ENCODE data around the gene PPP2R2D.
A peak's percentile ranks its signal among the peaks of the same experiment; 100 is the strongest.
"Not testable (repeated sequence)": the region's sequence is repeated elsewhere in the genome, so short reads cannot be mapped to it uniquely, and the experiment has no call there.

Gene PPP2R2D

DNA sequence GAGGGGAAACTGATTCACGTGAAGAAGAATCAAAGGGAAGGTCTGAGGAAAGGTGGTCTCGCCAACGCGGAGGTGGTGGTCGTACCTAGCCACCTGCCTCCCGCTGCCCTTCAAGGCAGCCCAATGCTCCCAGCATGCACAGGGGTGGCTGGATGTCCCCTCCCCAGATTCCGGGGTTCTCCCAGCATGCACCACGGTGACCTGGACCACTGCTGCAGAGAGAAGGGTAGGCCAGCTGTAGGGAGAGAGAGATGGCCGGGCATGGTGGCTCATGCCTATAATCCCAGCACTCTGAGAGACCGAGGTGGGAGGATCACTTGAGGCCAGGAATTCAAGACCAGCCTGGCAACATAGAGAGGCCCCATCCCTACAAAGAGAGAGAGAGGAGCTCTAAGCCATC lies 32.4 kb upstream of the PPP2R2D start:
- DNase-seq (ENCODE audit: low read depth), result no peak

DNA sequence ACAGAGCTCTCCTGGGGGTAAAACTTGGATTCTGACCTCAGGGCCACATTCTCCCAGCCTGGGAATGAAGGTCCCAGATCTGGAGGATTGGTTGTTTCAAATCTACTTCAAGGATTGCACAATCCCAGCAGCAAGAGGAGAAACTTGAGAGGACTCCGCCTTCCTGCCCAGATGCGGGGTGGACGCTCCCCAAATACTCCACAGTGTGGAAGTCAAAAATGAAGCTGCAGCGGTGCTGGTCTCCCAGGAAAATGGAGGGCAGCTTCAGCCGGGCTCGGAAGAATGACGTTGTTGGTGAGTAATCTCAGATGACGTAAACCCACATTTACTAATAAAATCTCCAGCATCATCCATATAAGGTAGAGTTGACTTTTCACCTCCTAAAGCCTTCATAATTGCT lies 31.5 kb upstream of the PPP2R2D start:
- no peak for DNase-seq (ENCODE audit: low read depth)

DNA sequence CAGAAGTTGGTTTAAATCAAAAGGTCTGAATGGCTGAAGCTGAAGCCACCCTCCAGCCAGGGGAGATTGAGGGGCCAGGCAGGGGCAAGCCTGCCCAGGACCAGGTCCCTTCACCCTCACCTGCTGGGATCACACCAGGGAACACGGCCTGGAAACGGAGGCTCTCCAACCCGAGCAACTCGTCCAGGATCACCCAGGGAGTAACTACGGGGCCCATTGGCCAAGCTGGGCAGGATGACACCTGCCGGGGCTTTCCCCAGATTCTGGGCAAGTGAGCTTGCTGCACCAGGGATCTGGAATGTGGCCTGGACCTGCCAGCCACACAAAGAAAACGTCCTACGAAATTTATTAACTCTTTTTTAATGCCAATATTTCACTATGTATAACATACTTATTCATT lies 30.4 kb upstream of the PPP2R2D start:
- DNase-seq (ENCODE audit: low read depth), result no peak

DNA sequence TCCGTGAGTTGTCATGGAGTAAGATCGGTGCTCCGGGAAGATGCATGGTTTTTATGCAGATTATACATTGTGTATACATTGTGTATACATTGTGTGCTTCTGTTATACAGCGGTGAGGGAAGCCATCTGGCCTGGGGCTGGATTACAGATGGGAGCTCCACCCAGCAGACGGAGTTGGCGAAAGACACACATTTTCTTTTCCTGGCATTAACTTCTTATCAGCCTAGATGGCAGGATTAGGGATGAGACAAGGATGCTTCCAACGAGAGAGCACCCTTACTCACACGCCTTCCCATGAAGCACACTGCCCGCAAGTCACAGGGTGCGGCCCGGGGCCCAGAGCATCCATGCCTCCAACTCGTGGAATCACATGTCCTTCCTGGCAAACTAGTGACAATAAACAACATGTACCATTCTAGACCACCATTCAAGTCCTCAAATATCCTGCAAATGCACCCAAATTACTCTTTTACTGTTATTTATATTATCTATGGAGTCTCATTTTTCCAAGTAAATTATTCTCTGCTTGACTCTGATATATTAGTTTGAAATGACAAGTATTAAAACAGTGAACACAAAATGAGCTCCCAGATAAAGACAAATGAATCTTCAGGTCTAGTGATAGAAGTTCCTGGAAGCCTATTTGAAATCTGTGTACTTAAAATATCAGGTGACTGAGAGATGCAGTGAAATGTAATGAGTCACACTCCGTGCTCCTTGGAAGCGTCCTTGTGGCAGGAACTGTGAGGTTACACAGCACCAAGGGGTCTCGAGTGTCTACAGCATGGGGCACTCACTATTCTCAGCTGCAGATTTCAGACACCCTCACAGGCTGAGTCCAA lies 29.8 kb upstream of the PPP2R2D start:
- no peak for DNase-seq (ENCODE audit: low read depth)

DNA sequence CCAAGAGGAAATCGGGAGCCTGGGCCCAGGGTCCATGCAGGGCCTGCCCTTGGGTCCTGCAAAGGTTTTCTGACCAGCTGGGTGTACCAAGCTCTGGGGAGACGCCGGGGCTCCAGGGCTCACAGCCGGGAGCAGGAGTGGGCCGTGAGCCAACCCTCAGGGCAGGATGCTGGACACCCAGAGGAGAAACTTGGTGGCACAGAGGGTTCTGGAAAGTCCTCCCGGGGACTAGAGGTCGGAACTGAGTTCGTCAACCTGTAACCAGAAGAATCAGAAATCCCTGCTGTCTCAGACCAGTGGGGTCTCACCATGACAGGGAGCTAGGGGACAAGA lies 29.2 kb upstream of the PPP2R2D start:
- no peak for DNase-seq (ENCODE audit: low read depth)

DNA sequence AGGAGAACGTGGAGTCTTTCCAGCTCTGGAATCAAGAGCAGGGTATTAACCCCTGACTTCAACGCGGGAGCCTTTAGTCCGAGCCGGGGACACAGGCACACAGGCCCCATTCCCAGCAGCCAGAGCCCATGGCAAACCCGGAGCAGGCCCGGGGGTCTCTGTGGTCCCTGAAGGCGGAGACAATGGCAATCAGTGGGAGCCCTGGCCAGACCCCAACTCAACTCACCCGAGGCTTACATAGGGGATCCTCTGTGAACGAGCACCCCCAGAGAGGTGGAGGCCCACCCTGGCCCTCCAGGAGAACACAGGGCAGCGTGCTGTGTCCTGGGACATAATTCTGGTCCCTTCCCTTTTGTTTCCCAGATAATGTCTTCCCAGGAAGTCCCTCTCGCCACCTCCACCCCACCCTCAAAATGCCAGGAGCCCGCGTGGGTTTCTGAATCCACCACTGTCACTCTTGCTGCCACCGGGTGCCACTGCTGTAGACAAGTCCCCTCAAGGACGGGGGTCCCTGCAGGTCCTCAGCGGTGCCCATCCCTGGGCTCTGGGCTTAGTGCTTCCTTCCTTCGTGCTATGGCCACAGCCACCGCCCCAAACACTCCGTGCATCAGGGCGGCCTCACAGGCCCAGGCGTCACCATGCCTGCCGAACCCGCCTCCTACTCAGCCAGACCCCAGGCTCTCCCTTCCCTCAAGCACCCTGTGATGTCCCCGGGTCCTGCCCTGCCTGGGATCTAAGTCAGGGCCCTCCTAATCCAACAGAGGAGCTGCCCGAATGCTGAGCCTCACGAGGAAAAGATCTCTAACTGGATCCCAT lies 28.6 kb upstream of the PPP2R2D start:
- DNase-seq (ENCODE audit: low read depth), result no peak

DNA sequence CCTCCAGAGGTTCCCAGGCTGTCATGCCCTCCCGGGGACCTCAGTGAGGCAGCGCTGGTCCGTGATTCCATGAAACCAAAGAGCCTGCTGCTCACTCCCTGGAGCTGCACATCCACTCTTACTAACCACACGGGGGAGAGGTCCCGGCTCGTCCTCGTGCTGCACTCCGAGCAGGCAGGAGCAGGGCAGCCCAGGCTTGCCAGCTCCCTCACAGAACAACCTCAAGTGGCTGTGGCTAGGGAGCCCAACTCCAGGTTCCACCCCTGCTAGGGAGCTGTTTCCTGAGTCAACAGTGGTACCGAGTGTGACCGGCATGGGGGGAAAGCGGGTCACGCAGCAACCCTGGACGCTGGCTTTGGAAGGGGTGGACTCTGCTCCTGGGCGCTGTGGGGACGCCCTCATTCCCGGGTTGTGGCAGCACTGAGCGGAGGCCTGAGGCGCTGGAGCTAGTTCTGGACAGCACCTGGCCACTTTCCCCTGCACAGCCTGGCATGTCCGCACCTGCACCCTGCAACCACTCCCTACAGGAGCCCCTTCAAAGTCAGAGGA lies 27.9 kb upstream of the PPP2R2D start:
- DNase-seq (ENCODE audit: low read depth), result no peak

DNA sequence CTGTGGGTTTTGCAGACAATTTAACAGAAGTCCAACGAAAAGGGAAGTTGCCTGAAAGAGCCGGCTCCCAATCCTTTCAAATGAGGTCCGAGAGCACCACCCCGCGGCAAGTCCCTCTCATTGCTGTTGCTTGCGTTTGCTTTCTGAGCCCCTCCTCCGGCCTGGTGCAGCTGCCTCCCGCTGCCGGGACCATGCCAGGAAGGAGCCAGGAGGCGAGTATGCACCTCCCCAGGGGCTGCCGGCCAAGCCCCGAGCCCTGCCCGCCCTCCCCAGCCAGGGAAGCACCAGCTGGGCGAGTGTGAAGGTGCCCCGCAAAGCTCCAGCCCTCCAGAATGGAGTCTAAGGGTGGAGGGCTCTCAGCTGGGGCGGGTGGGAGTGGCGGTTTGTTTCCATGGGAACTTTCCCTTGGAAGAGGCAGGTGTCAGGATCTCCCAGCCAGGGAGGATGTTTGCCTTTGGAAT lies 25.8 kb upstream of the PPP2R2D start:
- peak; percentile 77 for DNase-seq (ENCODE audit: low read depth)

DNA sequence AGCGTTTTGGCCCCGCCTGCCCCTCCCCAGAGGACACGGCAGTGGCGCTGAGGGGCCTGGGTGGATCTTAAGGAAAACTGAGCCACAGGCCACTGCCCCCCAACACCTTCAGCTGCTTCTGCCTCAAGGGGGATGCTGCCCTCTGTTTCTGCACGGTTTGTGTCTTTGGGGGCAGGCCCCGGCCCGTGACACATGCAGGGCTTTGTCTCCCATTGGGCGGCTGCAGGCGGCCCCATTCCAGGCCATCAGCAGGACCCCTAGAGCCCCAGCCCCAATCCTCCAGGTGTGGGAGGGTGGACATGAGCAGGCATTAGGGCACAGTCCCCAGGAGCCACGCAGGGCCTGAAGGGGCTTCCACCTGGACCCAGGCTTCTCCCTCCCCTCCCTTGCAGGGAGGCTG lies 25.3 kb upstream of the PPP2R2D start:
- no peak for DNase-seq (ENCODE audit: low read depth)

DNA sequence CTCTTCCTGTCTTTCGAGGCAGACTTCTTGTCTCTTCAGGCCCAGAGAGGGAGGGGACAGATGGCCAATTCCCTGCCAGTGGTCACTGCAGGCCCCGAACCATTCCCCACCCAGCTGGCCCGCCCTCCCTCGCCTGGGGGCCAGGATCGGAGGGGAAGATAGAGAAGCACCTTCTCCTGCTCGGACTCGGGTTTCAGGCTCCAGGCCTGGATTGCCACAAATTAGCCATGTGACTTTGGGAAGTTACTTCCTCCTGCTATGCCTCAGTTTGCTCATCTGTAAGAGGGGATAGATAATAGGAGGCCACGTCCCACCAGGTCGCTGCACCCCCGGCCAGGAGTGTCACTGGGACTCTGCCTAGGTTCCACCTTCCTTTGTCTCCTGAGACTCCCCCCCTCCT lies 24.8 kb upstream of the PPP2R2D start:
- DNase-seq (ENCODE audit: low read depth), result no peak

DNA sequence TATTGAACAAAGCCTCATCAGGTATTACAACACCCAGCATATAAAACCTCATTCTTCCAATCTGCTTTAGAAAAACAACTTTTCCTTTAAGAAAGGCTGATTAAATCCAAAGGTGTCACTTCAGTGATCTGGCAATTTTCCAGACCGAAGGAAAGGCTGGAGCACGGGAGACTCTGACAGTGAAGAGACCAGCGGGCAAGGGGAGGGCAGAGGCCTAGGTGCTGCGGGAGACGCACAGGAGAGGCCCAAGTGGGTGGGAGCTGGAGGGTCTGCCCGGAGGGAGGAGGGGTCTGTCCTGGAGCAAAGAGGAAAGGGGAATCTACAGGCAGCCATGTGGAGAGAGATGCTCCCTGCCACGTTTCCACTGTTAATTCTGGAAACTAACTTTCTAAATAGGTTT lies 24.3 kb upstream of the PPP2R2D start:
- no peak for DNase-seq (ENCODE audit: low read depth)

DNA sequence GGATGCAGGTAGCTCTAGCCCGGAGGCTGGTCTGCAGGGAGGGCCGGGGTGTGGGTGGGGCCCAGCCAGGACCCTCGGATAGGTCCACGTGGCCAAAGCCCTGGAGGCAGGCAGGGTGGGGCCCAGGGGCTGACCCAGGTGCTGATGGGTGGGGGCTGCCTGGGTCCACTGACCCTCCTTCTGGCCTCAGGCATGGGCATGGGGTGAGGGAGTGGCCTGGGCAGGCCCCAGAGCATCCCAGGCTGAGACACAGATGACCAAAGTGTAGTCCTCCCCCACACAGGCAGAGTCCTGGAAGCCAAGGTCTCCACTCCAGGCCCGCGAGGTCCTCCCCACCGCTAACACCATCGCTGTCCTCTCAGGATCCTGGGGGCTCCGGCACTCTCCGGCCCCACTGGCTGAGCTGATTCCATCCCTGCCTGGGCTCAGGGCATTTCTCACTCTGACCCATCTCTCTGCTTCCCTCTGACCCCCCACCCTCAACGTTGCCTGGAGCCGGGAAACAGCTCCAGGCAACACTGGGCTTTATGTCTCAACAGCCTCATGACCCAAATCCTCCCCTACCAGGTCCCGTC lies 20.7 kb upstream of the PPP2R2D start:
- no peak for DNase-seq (ENCODE audit: low read depth)

DNA sequence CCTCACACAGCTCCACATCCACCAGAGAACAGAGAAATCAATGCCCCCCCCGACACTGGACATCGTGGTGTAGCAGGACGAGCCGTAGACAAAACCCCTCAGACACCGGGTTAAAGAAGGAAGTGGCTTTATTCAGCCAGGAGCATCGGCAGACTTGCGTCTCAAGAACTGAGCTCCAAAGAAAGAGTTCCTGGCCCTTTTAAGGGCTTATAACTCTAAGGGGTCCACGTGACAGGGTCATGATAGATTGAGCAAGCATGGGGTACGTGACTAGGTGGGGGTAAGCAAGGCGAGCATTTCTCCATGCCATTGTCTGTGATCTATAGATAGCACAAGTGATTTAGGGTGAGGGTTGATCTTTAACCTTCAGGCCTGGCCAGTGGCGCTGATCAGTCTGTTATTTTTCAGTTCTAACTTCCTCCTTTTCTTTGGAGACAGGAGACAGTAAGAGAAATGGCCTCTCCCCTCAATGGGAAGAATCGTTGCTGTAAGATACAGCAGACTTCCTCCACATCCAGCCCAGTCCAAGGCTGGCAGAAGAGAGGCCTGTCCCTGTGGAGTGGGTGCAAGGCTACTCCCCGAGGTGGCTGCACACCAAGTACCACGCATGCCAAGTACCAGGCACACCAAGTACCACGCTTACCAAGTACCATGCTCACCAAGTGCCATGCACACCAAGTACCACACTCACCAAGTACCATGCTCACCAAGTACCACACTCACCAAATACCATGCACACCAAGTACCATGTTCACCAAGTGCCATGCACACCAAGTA lies 19.5 kb upstream of the PPP2R2D start:
- DNase-seq (ENCODE audit: low read depth), result no peak

DNA sequence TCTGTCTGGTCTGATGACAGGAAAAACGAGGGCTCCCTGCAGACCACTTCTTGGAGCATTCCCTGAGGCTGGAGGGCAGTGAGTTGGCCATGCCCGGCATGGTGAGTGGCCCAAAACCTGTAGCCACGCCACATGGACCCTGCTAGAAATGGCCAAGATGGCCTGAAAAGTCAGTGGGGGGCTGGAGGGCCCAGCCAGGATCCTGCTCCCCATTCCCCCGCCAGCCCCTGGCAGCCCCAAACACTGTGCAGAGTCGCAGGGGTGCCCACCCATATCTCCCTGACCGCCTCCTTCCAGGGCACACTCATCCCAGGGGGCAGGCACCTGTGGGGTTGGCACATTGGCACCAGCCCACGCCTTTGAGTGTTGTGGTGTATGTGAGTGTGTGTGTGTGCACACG lies 18.7 kb upstream of the PPP2R2D start:
- DNase-seq (ENCODE audit: low read depth), result no peak

DNA sequence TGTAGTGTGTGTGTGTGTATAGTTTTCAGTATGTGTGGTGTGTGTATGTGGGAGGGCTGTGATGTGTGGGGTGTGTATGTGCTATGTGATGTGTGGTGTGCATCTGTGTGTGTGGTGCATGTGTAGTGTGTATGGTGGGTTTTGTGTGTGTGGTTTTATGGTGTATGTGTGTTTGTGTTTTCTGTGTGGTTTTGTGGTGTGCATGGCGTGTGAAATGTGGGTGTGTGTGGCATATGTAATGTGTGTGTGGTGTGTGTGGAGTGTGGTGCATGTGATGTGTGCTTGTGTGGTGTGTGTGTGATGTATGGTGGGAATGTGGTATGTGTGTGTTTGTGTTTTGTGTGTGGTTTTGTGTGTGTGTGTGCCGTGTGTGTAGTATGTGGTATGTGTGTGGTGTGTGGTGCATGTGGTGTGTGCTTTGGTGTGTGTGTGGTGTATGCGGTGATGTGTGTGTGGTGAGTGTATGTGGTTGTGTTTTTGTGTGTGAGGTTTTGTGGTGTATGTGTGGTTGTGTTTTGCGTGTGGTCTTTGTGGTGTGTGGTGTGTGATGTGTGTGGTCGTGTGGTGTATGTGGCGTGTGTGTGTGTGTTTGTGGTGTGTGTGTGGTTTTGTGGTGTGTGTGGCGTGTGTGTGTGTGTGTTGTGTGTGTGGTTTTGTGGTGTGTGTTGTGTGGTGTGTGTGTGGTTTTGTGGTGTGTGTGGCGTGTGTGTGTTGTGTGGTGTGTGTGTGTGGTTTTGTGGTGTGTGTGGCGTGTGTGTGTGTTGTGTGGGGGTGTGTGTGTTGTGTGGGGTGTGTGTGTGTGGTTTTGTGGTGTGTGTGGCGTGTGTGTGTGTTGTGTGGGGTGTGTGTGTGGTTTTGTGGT lies 18.0 kb upstream of the PPP2R2D start:
- DNase-seq (ENCODE audit: low read depth), result no peak

DNA sequence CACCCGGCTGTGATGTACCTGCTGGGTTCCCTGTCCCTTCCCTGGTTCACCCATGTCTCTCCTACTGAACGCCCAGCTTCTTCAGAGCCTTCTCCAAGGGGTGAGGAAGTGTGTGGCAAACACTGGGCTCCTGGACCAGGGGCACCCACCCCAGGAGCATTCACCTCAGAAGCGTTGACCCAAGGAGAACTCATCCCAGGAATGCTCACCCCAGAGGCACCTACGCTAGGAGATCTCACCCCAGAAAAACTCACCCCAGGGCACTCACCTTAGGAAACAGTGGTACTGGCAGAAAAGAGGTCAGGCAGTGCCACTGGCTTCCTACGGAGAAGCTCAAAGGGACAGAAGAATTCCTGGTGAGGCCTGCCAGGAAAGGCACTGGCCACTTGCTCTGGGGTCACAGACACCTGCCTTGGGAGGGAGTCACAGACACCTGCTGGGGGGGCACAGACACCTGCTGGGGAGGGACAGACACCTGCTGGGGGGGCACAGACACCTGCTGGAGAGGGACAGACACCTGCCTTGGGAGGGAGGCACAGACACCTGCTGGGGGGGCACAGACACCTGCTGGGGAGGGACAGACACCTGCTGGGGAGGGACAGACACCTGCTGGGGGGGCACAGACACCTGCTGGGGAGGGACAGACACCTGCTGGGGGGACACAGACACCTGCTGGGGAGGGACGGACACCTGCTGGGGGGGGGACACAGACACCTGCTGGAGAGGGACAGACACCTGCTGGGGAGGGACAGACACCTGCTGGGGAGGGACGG lies 17.0 kb upstream of the PPP2R2D start:
- DNase-seq (ENCODE audit: low read depth), result not testable (repeated sequence)

DNA sequence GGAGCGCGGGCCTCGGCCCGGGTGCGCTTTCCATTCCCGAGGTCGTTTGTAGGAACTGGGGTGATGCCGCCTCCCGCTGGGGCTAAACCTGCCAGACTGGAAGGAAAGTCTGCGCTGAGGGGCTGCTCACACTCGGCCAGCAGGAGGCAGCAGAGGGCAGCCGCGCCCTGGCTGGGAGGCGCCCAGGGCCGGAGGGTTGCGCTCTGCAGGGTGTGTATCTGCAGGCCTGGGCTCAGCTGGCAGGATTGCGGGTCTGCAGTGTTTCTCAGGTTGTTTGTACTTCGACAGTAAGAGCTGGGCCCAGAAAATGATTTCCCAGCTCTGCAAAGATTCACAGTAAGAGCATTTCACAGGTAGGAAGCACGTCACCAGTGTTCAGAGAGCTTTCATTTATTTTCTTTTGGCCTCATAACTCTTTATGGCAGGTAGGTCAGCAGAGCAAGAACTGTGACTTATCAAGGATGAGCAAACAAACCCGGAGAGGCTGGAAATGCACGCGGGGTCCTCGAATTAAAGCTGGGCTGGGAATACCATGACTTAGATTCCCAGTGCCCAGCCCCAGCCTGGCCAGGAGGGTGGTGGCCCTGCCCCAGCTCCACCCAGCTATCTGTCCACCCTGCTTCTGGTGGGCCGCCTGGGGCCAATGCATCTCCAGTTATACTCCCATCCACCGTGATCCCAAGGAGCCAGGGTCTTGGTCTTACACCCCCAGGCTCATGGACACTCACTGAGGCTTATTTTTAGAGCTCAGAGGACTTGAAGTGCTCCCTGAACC lies 15.2 kb upstream of the PPP2R2D start:
- peak; percentile 60 for DNase-seq (ENCODE audit: low read depth)

DNA sequence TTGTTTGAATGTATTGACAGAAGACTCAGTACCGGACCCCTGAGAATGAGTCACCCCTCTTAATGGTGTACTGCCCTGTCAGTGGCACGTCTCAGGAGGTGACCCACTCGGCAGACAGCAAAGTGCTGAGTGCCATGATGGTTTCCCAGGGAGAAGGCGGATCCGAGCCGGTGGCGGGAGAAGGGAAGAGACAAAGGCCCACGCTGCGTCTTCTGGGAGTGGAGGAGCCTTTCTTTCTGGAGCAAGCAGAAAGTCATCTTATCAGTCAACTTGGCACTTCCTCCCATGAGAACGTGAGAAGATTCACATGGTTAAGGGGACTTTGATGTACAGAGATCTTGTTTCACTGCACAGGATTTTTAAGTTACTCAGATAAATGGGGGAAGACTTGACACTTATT lies 14.6 kb upstream of the PPP2R2D start:
- no peak for DNase-seq (ENCODE audit: low read depth)

DNA sequence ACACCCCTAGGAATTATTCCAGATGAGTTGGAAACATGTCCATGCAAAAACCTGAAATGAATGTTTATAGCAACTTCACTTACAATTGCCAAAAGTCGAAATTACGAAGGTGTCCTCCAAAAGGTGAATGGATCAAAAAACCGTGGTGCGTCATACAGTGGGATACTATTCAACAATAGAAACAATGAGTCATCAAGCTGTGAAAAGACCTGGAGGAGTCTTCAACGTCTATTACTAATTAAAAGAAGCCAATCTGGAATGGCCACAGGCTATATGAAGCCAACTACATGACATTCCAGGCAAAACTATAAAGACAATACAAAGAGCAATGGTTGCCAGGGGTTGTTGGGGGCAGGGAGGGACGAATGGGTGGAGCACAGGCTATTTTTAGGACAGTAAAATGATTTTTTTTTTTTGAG lies 12.6 kb upstream of the PPP2R2D start:
- DNase-seq (ENCODE audit: low read depth), result peak; percentile 37
